ENCODE data around the gene ATP9A.

DNA sequence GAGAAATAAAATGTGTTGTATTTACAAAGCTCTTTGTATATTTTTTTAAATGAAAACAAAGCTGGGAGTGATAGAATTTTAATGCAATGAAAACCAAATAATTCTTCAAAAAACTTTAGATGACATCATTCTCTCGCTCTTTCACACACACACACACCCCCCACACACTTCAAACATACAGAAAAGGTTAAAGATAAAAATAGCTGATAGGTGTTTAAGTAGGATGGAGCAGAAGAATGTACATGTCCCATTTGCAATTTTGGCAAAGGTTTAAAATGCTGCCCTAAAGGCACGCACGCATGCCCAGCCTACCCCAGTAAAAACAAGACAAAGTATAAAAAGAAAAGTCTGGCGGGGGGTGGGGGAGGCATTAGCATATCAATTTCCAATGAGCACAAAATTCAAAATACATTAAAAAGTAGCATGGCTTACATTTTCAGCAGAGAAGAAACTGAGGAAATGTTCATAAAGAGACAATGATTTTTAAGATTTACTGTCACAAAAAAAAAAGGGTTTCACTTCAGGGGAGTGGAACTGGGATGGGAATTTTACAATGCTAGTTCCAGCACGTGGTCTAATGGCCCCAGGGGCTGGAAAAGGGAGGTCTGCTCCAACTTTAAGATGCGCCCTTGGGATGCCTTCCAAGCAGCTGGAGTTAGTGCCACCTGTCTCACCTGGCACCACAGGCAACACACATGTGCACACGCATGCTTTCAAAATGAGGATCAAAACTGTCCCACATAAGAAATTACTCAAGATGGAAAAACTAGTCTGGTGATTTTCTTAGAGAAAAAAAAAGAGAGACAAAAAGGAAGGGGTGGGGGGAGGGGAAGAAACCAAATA lies 170.6 kb downstream of the ATP9A start:
- TF ChIP-seq, protein P1, sequence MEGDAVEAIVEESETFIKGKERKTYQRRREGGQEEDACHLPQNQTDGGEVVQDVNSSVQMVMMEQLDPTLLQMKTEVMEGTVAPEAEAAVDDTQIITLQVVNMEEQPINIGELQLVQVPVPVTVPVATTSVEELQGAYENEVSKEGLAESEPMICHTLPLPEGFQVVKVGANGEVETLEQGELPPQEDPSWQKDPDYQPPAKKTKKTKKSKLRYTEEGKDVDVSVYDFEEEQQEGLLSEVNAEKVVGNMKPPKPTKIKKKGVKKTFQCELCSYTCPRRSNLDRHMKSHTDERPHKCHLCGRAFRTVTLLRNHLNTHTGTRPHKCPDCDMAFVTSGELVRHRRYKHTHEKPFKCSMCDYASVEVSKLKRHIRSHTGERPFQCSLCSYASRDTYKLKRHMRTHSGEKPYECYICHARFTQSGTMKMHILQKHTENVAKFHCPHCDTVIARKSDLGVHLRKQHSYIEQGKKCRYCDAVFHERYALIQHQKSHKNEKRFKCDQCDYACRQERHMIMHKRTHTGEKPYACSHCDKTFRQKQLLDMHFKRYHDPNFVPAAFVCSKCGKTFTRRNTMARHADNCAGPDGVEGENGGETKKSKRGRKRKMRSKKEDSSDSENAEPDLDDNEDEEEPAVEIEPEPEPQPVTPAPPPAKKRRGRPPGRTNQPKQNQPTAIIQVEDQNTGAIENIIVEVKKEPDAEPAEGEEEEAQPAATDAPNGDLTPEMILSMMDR (optimal IDR thresholded peaks at IDR 0.05 in 1 of 3, IDR thresholded peaks at IDR 0.05 in 1 of 3, conservative IDR thresholded peaks at IDR 0.05 in 1 of 3; ENCODE audit: extremely low read depth in 1 of 3, insufficient read depth in 2 of 3, low read length in 3 of 3): no peak
- TF ChIP-seq EZH2 (IDR thresholded peaks at IDR 0.05; ENCODE audit: low read length): no peak
